SIG-M5 treated with dmso at 0.1 percent for 504 hours (cell line): ENCODE results near the gene FRMPD2.
"Not testable (repeated sequence)": the region's sequence is repeated elsewhere in the genome, so short reads cannot be mapped to it uniquely, and the experiment has no call there.

Experiments
- DNase-seq: peaks from one replicate; lab custom pipeline; 2025; ENCODE audit not compliant: unreplicated experiment; lab: John Stamatoyannopoulos, UW

FRMPD2 gene

GRCh38 chr10:48288661-48289060 is 14.2 kb upstream of the FRMPD2 start:
- no peak for DNase-seq

DNA sequence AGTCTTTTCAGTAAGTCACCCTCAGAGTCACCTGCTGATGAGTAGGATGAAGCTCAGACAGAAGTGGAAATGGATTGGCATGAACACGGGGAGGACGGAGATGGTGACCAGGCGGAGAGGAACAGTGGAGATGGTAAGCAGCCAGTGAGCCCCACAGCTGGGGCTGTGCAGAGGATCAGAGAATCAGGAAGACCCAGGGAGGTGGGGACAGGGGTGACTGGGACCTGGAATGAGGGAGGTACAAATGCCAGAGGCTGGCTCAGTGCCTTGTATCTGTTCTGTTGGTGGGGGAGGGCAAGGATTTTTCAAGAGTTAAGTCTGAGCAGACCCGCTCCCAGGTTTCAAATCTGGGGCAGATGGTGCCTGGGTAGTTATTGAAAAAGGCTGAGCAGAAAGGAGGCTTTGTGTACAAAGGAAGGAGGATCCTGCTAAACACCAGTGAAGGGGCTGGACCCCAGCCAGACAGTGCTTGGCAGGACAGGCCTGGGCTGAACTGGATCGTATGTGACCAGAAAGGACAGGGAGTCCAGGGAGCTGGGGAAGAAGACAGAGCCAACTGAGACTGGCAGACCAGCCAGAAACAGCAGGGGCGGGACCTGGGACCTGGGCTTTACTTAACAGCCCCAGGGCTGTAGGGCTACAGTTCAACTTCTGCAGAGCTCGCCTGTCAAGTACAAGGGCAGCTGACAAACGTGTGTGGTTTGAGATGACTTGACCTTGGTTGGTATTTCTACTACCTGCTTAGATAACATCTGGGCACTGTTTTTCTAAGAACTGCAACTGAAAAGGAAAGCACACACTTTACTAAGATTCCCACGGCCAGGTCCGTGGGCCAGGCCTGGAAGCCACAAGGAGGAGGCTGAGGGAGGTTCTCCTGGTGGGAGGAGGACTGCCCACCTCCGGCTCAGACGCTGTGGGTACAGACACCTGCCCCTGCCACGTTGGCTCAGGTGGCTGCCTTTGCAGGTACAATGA is 13.2 kb upstream of the FRMPD2 start:
- peak; percentile 24 for DNase-seq

GRCh38 chr10:48286356-48286755 is 11.9 kb upstream of the FRMPD2 start:
- DNase-seq, result no peak

- DNase-seq, result no peak
Observed at GRCh38 chr10:48285710-48286109, 11.2 kb upstream of the FRMPD2 start.

DNA sequence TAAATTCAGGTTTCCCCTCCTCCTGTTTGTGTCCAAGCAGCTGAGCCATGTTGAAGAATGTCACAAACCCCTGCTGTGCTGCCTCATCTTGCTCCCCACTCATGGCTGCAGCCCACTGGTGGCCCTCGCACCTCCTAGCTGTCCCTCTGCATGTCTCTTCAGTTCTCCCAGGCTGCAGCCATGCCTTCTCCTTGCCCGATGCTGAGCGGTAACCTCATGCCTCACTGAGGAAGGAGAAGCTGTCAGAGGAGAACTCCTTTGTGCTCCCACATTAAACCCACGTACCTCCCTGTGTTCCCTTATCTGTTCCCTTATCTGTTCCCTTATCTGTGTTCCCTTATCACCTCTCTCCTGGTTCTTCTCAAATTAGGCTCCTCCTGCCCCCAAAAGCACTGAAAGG is 10.3 kb upstream of the FRMPD2 start:
- no peak for DNase-seq

DNA sequence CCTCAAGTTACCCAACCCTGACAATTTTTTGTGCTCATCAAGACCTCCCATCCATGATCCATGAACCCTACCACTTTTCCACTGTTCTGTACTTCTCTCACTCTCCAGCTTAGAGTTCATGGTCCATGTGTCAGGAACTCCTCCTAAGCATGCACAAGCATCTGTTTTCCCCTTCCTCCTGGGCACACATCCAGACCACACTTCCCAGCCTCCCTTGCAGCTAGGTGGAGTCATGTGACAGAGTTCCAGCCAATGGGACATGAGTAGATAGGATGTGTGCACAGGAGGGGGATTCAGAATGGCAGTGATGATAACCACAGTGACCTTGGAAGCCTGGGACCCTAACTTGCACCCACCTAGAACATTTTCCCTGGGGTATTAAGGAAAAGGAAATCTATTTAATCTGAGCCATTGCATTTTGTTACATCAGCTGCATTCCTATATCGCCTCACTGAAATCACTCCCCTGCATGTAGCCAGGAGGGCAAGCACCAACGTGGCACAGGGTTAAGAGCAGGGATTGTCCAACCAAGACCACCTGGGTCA is 9.6 kb upstream of the FRMPD2 start:
- no peak for DNase-seq

DNA sequence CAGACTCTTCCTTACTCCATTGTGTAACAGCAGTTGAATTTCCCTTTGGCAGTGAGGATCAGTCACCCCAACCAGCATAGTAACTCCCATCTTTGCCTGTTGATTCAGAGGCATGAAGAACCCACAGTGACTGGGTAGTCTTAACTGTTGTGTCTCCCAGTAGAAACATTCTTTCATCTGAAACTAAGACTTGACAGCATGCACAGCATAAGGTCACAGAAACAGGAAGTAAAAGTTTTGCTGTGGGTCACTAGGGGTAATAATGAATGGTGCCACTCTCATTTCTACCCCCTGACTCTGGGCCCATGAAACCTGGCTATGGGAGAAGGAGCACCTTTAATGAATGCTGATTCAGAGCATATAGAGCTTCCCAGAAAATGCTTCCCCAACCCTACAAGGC is 8.3 kb upstream of the FRMPD2 start:
- DNase-seq, result no peak

- not testable (repeated sequence) for DNase-seq
Observed at GRCh38 chr10:48281697-48282096, 7.2 kb upstream of the FRMPD2 start.

GRCh38 chr10:48279081-48279751 is 4.7 kb upstream of the FRMPD2 start:
- DNase-seq, result no peak

- DNase-seq, result no peak
Observed at GRCh38 chr10:48277093-48277492, 2.6 kb upstream of the FRMPD2 start.

- no peak for DNase-seq
Observed at GRCh38 chr10:48273741-48274140, 755 bp downstream of the FRMPD2 start.

DNA sequence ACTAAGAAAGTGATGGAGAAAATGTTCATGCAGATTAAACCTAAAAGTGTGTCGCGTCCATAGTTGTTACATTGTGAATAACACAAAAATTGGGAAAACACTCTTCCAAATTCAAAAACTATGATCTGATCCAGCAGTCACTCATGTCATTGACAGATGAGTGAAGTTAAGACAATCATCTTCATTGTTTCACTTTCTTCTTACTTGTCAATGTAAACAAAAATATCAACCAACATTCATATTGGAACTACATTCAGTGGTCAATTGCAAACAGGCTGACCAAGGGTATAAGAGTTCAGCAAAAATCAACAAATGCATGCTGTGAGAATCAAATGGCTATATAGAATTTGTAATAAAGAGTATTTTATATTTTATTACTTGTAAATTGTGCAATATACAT is 1.8 kb downstream of the FRMPD2 start:
- no peak for DNase-seq

DNA sequence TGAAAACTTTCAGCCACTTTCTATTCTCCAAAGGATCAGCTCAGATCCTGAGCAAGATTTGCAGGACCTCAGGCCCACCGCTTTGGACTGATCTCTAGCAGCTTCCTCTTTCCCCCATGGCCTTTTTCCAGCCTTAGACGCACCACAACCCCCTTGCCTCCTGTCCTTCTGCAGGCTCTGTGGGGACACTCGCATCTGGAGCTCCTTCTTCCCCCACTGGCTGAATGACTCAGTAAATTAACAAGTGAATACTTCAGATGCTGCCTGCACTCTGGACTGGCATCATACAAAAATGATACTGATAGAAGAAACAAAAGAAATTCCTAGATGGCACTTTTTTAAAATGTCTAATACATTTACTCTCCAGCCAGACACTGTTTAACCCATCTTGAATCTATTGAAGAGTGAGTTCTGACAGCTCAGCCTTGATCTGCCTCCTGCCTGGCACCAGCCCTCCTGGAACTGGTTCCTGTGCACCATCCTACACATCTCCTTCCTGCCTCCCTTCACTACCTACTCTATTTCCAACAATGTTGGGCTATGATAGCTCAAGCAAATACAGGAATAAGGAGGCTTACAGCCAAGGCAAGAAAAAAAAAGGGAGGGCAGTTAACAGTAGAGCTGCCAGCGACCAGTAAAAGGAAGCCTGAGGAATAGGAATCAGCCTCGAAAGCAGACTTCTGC is 3.3 kb downstream of the FRMPD2 start:
- no peak for DNase-seq

GRCh38 chr10:48266528-48266927 is 8.0 kb downstream of the FRMPD2 start:
- DNase-seq, result no peak

- no peak for DNase-seq
Observed at GRCh38 chr10:48258105-48258504, 16.4 kb downstream of the FRMPD2 start.

- no peak for DNase-seq
Observed at GRCh38 chr10:48257407-48257961, 17.0 kb downstream of the FRMPD2 start.

GRCh38 chr10:48255722-48256121 is 18.8 kb downstream of the FRMPD2 start:
- DNase-seq, result no peak

DNA sequence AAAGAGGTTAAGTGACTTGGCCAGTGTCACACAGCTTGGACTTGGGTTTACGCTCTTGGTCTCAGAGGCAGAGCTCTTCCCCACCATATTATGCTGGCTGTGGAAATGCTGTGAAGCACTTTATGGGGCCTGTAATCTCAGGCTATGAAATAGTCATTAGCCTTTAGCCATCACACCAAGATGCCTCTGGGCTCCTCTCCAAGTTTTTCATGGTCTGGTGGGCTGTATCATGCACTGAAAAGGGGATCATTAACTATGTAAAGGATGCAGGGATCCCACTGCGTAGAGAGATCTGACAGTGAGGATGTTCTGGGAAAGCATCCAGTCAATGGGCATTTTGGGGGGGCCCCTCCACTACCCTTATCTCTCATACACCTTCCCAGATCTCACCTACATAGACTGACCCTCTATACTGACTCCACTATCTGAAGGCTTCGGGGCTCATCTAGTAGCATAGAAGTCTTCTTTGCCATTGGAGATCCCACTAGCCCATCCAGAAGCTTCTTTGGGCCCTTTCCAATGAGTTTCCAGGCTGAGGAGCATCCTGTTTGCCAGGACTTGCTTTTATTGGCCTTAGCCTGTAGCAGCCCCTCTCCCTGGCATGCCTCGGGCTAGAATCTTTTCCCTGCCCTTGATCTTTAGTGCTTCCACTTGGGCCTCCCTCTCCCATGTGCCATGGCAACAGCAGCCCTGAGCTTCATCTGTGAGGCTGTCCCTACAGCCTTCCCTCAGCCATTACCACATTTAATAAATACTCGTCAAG is 19.6 kb downstream of the FRMPD2 start:
- no peak for DNase-seq

DNA sequence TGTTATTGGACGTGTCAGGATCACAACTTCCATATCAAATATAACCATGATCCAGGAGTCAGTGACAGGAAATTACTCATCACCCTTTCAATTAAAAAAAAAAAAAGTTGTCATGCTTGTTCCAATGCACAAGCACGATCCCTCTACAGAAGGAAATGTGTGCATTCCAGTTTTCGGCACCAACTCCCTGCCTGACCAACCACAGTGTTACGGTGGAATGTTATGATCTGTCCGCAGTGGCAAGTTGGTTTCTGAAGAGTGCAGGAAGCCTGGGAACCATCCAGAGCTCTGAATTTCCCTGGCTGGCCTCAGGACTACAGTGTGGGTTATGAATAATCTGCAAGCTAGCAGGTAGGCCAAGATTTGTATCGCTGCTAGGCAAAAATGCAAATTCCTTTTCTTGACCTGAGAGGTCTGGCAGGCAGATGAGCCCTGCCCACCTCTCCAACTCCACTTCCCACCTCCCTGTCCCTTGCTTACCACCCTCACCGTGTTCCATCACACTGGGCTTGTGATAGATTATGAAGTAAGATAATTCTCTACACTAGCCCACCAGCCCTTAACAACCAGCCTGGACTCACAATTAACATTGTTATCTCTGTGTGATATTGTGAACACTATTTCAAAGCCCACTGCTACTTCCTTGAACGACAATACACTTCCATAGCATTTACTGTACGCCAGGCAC is 20.4 kb downstream of the FRMPD2 start:
- DNase-seq, result no peak

DNA sequence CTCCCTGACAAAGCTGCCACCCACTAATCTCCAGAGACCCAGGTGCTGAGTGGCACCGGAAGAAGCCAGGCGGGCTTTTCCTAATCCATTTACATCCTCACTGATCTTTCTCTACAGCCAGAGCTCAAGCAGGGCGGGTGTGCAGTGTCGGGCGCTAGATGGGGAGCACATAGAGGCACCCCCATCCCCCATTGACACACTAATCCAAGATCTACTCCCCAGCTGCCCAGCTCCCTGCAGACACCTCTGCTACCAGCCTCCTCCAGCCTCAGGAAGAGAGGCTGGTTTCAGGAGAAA is 22.2 kb downstream of the FRMPD2 start:
- DNase-seq, result no peak
